SK-N-MC (cell line): Measurements from ENCODE around the gene P2RY2.
"Not testable (repeated sequence)": the region's sequence is repeated elsewhere in the genome, so short reads cannot be mapped to it uniquely, and the experiment has no call there.

Experiments used
- DNase-seq: peaks from one replicate; pipeline ENCODE4 v3.0.0-alpha.2; 2011; ENCODE audit warnings: low read depth, low spot score
- H3K27ac ChIP-seq: fragments of 200-600 bp; sonication (generic); 2 replicates; pipeline ENCODE4 v1.5.1; 2016; ENCODE audit warnings: mixed run types
- H3K36me3 ChIP-seq: fragments of 200-600 bp; sonication (generic); 2 replicates; pipeline ENCODE4 v1.6.1; 2017; ENCODE audit warnings: antibody characterized with exemption, low read length, mixed read lengths; ENCODE audit not compliant: insufficient read depth
- H3K4me3 ChIP-seq: fragments of 200-600 bp; sonication (generic); 2 replicates; pipeline ENCODE4 v1.5.1; 2016
- H3K9ac ChIP-seq: fragments of 200-600 bp; sonication (generic); 2 replicates; pipeline ENCODE4 v1.8.0; 2017; ENCODE audit warnings: mixed run types, mixed read lengths; ENCODE audit not compliant: insufficient read length
- H3K9me3 ChIP-seq: fragments of 200-600 bp; sonication (generic); 2 replicates; pipeline ENCODE4 v1.6.1; 2017; ENCODE audit warnings: low read depth, mild to moderate bottlenecking, antibody characterized with exemption, low read length, moderate library complexity, mixed read lengths
- EZH2 ChIP-seq: fragments of 200-600 bp; sonication (generic); IDR thresholded peaks from one replicate; pipeline ENCODE4 v1.6.1; 2017; ENCODE audit warnings: antibody characterized with exemption
- FOXP2 ChIP-seq: optimal IDR thresholded peaks from 2 replicates; pipeline ENCODE3; 2011; ENCODE audit warnings: mild to moderate bottlenecking, moderate library complexity; ENCODE audit not compliant: insufficient read depth; ENCODE audit errors: extremely low read length, control extremely low read depth
- POLR2AphosphoS5 ChIP-seq: IDR thresholded peaks from 2 replicates; pipeline ENCODE4 v1.6.1; 2012; ENCODE audit warnings: mild to moderate bottlenecking, low read depth, low read length, borderline replicate concordance

Gene P2RY2

GRCh38 chr11:73227571-73228211 lies 9.6 kb downstream of the P2RY2 start:
- Histone ChIP-seq H3K27ac (no peak overlapping the region), H3K4me3 (no peak overlapping the region), H3K36me3 (no peaks in the 10 kb centered on the region), H3K9me3 (no peaks in the 10 kb centered on the region), H3K9ac (no peak overlapping the region)
- DNase-seq, result no peak
- no peak for TF ChIP-seq EZH2
- no peak for TF ChIP-seq POLR2AphosphoS5
- TF ChIP-seq FOXP2, result no peak

GRCh38 chr11:73228268-73229134 lies 10.4 kb downstream of the P2RY2 start:
- TF ChIP-seq POLR2AphosphoS5 (no peak), EZH2 (no peak), FOXP2 (no peak)
- Histone ChIP-seq H3K9ac (no peak overlapping the region), H3K27ac (no peak overlapping the region), H3K4me3 (no peak overlapping the region), H3K36me3 (no peaks in the 10 kb centered on the region), H3K9me3 (no peaks in the 10 kb centered on the region)
- no peak for DNase-seq

- Histone ChIP-seq H3K4me3 (no peak overlapping the region), H3K36me3 (no peaks in the 10 kb centered on the region), H3K27ac (no peak overlapping the region), H3K9ac (no peak overlapping the region), H3K9me3 (no peaks in the 10 kb centered on the region)
- TF ChIP-seq EZH2 (no peak), FOXP2 (no peak), POLR2AphosphoS5 (no peak)
- DNase-seq, result no peak
Measured at GRCh38 chr11:73229321-73229895, 11.3 kb downstream of the P2RY2 start.

- no peaks in the 10 kb centered on the region for H3K36me3 ChIP-seq
- H3K9ac ChIP-seq, result no peak overlapping the region
- no peak overlapping the region for H3K4me3 ChIP-seq
- no peak for DNase-seq
- TF ChIP-seq POLR2AphosphoS5 (no peak), FOXP2 (no peak), EZH2 (no peak)
- no peak overlapping the region for H3K27ac ChIP-seq
- H3K9me3 ChIP-seq, result no peaks in the 10 kb centered on the region
Measured at GRCh38 chr11:73229896-73230875, 12.1 kb downstream of the P2RY2 start.

- no peak for DNase-seq
- no peak for TF ChIP-seq EZH2
- no peak for TF ChIP-seq FOXP2
- no peak for TF ChIP-seq POLR2AphosphoS5
- Histone ChIP-seq H3K9ac (no peak overlapping the region), H3K9me3 (no peaks in the 10 kb centered on the region), H3K27ac (no peak overlapping the region), H3K4me3 (no peak overlapping the region), H3K36me3 (no peaks in the 10 kb centered on the region)
Measured at GRCh38 chr11:73230931-73231330, 12.8 kb downstream of the P2RY2 start.

- not testable (repeated sequence) for H3K4me3 ChIP-seq, H3K9me3 ChIP-seq, H3K36me3 ChIP-seq, H3K9ac ChIP-seq, DNase-seq, H3K27ac ChIP-seq
Measured at GRCh38 chr11:73232487-73232886, 14.4 kb downstream of the P2RY2 start.

GRCh38 chr11:73233211-73233610 lies 15.1 kb downstream of the P2RY2 start:
- no peaks in the 10 kb centered on the region for H3K36me3 ChIP-seq
- H3K27ac ChIP-seq, result no peak overlapping the region
- H3K9me3 ChIP-seq, result no peaks in the 10 kb centered on the region
- H3K4me3 ChIP-seq, result no peak overlapping the region
- DNase-seq, result no peak
- TF ChIP-seq EZH2 (no peak), POLR2AphosphoS5 (no peak), FOXP2 (no peak)
- H3K9ac ChIP-seq, result no peak overlapping the region

GRCh38 chr11:73233692-73234470 lies 15.8 kb downstream of the P2RY2 start:
- Histone ChIP-seq H3K4me3 (no peak overlapping the region), H3K9me3 (no peaks in the 10 kb centered on the region), H3K9ac (no peak overlapping the region), H3K36me3 (no peaks in the 10 kb centered on the region), H3K27ac (no peak overlapping the region)
- no peak for DNase-seq
- TF ChIP-seq EZH2, result no peak
- TF ChIP-seq POLR2AphosphoS5, result no peak
- TF ChIP-seq FOXP2, result no peak
